ENCODE data around the gene SLC9B2.

GRCh38 chr4:103100691-103101090 is 24.1 kb upstream of the SLC9B2 start:
- no peak for TF ChIP-seq EZH2phosphoT487 (IDR thresholded peaks at IDR 0.05)
- no peak for TF ChIP-seq CTCF (IDR thresholded peaks at IDR 0.05)

Data from neural progenitor cell (in vitro differentiated cells).